Mammary epithelial cell (primary cell): ENCODE data around the gene MOB3A.

ENCODE experiments used
- CTCF ChIP-seq, 2 donors: IDR thresholded peaks in 1 of 2; conservative IDR thresholded peaks in 1 of 2; 2 replicates each; pipeline ENCODE4 v1.5.1; 2011 to 2012; ENCODE audit warnings: inconsistent platforms in 2 of 2, low read length in 2 of 2, mild to moderate bottlenecking in 2 of 2, control low read depth in 1 of 2, low read depth in 1 of 2; ENCODE audit not compliant: insufficient read depth in 1 of 2; ENCODE audit errors: extremely low read depth in 1 of 2
- EZH2 ChIP-seq: IDR thresholded peaks from 2 replicates; pipeline ENCODE4 v1.6.1; 2012; ENCODE audit warnings: low read length, inconsistent platforms, borderline replicate concordance

GRCh38 chr19:2117215-2117960, 21.3 kb upstream of the MOB3A start:
- TF ChIP-seq CTCF (conservative IDR thresholded peaks at IDR 0.05 in 1 of 2, IDR thresholded peaks at IDR 0.05 in 1 of 2; ENCODE audit: extremely low read depth in 1 of 2, insufficient read depth in 1 of 2, low read depth in 1 of 2, low read length in 2 of 2): no peak
- TF ChIP-seq EZH2: no peak
